ENCODE results near the gene RYR3. TPM values are rescaled to one million over a fixed set of nuclear protein-coding genes. Genes with fewer than 3 reads are reported as not detected.

Gene RYR3
- total RNA-seq, 1 experiment from 2014 or later, result not detected

- CTCF ChIA-PET, result interaction anchor here (0.5 to 0.6 kb wide), 4 partner anchors 184 to 300 kb away, joined by 3 to 4 read pairs (median 4); no protein-coding TSS in a partner anchor
- Mint-ChIP-seq H3K27ac (ENCODE audit: low read depth, unreplicated experiment) (no peak overlapping the region), H3K9me3 (ENCODE audit: unreplicated experiment) (no peaks in the 10 kb centered on the region), H3K4me3 (ENCODE audit: unreplicated experiment) (no peak overlapping the region), H3K4me1 (ENCODE audit: insufficient read depth, unreplicated experiment) (no peaks in the 10 kb centered on the region), H3K36me3 (ENCODE audit: insufficient read depth, unreplicated experiment) (no peaks in the 10 kb centered on the region), H3K27me3 (ENCODE audit: insufficient read depth, unreplicated experiment) (peaks cover 72% of the 10 kb centered on the region)
- no peak for TF ChIP-seq CTCF (IDR thresholded peaks at IDR 0.05; ENCODE audit: unreplicated experiment)
- intact Hi-C loops (cut with micrococcal nuclease), result no loop called here
- no peak for DNase-seq (ENCODE audit: unreplicated experiment)
- POLR2A ChIA-PET, result no interaction called here
- BruUV-seq (replicated peaks), result no TSS peak
Measured at GRCh38 chr15:33545866-33546265, 235.1 kb downstream of the RYR3 start.

GRCh38 chr15:33547876-33548275, 237.1 kb downstream of the RYR3 start:
- peak; percentile 60 for DNase-seq (ENCODE audit: unreplicated experiment)
- Mint-ChIP-seq H3K36me3 (ENCODE audit: insufficient read depth, unreplicated experiment) (peaks cover 4% of the 10 kb centered on the region), H3K4me3 (ENCODE audit: unreplicated experiment) (no peak overlapping the region), H3K9me3 (ENCODE audit: unreplicated experiment) (no peaks in the 10 kb centered on the region), H3K27ac (ENCODE audit: low read depth, unreplicated experiment) (no peak overlapping the region), H3K27me3 (ENCODE audit: insufficient read depth, unreplicated experiment) (peaks cover 64% of the 10 kb centered on the region), H3K4me1 (ENCODE audit: insufficient read depth, unreplicated experiment) (peaks cover 3% of the 10 kb centered on the region)
- POLR2A ChIA-PET, result no interaction called here
- no TSS peak for BruUV-seq (replicated peaks)
- intact Hi-C loops (cut with micrococcal nuclease), result loop anchor here (2.0 kb wide), 1 partner anchor 17 kb away; no protein-coding TSS in a partner anchor
- CTCF ChIA-PET, result interaction anchor here (0.8 to 1.5 kb wide), 4 partner anchors 11 to 255 kb away, joined by 3 to 7 read pairs (median 4); no protein-coding TSS in a partner anchor
- TF ChIP-seq CTCF (IDR thresholded peaks at IDR 0.05; ENCODE audit: unreplicated experiment), result no peak

GRCh38 chr15:33551860-33552259, 241.1 kb downstream of the RYR3 start:
- H3K9me3 Mint-ChIP-seq (ENCODE audit: unreplicated experiment), result no peaks in the 10 kb centered on the region
- H3K27ac Mint-ChIP-seq (ENCODE audit: low read depth, unreplicated experiment), result no peak overlapping the region
- no peak overlapping the region for H3K4me3 Mint-ChIP-seq (ENCODE audit: unreplicated experiment)
- TF ChIP-seq CTCF (IDR thresholded peaks at IDR 0.05; ENCODE audit: unreplicated experiment), result no peak
- ChIA-PET POLR2A (interaction anchor here (0.7 kb wide), 1 partner anchor 101 kb away, joined by 4 read pairs; no protein-coding TSS in a partner anchor), CTCF (interaction anchor here (1.3 kb wide), 1 partner anchor 259 kb away, joined by 4 read pairs; no protein-coding TSS in a partner anchor)
- peaks cover 9% of the 10 kb centered on the region for H3K36me3 Mint-ChIP-seq (ENCODE audit: insufficient read depth, unreplicated experiment)
- BruUV-seq (replicated peaks), result no TSS peak
- intact Hi-C loops (cut with micrococcal nuclease), result no loop called here
- DNase-seq (ENCODE audit: unreplicated experiment), result no peak
- peaks cover 6% of the 10 kb centered on the region for H3K4me1 Mint-ChIP-seq (ENCODE audit: insufficient read depth, unreplicated experiment)
- peaks cover 53% of the 10 kb centered on the region for H3K27me3 Mint-ChIP-seq (ENCODE audit: insufficient read depth, unreplicated experiment)

GRCh38 chr15:33553157-33553556, 242.4 kb downstream of the RYR3 start:
- Mint-ChIP-seq H3K36me3 (ENCODE audit: insufficient read depth, unreplicated experiment) (peaks cover 9% of the 10 kb centered on the region), H3K27me3 (ENCODE audit: insufficient read depth, unreplicated experiment) (peaks cover 57% of the 10 kb centered on the region), H3K4me3 (ENCODE audit: unreplicated experiment) (no peak overlapping the region), H3K27ac (ENCODE audit: low read depth, unreplicated experiment) (no peak overlapping the region), H3K4me1 (ENCODE audit: insufficient read depth, unreplicated experiment) (peaks cover 6% of the 10 kb centered on the region), H3K9me3 (ENCODE audit: unreplicated experiment) (no peaks in the 10 kb centered on the region)
- DNase-seq (ENCODE audit: unreplicated experiment), result no peak
- BruUV-seq (replicated peaks), result no TSS peak
- TF ChIP-seq CTCF (IDR thresholded peaks at IDR 0.05; ENCODE audit: unreplicated experiment), result no peak
- CTCF ChIA-PET, result no interaction called here
- intact Hi-C loops (cut with micrococcal nuclease), result no loop called here
- POLR2A ChIA-PET, result no interaction called here

Data from MCF 10A (cell line).